ENCODE measurements around the gene CCDC197. TPM values are rescaled to one million over a fixed set of nuclear protein-coding genes. Genes with fewer than 3 reads are reported as not detected.

The CCDC197 gene
- total and polyA plus RNA-seq, 4 donors, result not detected

DNA sequence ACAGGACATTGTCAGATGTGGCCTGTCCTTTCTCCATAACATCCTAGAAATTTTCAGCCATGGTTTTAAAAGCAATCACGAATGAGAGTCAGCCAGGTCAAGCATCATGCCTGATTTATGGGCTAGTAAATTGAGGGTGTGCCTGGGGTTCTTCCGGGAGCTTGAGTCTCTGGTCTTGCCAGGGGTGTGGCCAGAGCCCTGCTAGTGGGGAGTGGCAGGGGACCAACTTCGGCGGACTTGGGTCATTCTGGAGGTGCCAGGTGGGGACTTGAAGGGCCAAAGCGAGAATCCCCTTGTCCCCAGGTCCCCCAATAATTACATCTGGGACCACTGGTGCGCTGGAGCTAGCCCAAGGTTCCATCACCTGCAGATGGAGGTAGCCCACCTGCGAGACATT, 34.8 kb downstream of the CCDC197 start:
- no peak for TF ChIP-seq TAF1 (conservative IDR thresholded peaks at IDR 0.05)
- no peak for TF ChIP-seq RXRA (IDR thresholded peaks at IDR 0.05)
- TF ChIP-seq, protein P1, sequence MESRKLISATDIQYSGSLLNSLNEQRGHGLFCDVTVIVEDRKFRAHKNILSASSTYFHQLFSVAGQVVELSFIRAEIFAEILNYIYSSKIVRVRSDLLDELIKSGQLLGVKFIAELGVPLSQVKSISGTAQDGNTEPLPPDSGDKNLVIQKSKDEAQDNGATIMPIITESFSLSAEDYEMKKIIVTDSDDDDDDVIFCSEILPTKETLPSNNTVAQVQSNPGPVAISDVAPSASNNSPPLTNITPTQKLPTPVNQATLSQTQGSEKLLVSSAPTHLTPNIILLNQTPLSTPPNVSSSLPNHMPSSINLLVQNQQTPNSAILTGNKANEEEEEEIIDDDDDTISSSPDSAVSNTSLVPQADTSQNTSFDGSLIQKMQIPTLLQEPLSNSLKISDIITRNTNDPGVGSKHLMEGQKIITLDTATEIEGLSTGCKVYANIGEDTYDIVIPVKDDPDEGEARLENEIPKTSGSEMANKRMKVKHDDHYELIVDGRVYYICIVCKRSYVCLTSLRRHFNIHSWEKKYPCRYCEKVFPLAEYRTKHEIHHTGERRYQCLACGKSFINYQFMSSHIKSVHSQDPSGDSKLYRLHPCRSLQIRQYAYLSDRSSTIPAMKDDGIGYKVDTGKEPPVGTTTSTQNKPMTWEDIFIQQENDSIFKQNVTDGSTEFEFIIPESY (IDR thresholded peaks at IDR 0.05), result no peak
- TF ChIP-seq, protein P2, sequence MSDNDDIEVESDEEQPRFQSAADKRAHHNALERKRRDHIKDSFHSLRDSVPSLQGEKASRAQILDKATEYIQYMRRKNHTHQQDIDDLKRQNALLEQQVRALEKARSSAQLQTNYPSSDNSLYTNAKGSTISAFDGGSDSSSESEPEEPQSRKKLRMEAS (IDR thresholded peaks at IDR 0.05), result no peak
- no peak for TF ChIP-seq FOXA2 (IDR thresholded peaks at IDR 0.05)
- TF ChIP-seq, protein P3, sequence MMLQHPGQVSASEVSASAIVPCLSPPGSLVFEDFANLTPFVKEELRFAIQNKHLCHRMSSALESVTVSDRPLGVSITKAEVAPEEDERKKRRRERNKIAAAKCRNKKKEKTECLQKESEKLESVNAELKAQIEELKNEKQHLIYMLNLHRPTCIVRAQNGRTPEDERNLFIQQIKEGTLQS (IDR thresholded peaks at IDR 0.05), result no peak
- TF ChIP-seq JUND (IDR thresholded peaks at IDR 0.05), result no peak
- TF ChIP-seq FOXA1 (IDR thresholded peaks at IDR 0.05), result no peak
- no peak for TF ChIP-seq NR2F2 (IDR thresholded peaks at IDR 0.05)
- TF ChIP-seq EGR1 (IDR thresholded peaks at IDR 0.05; ENCODE audit: low read depth in 2 of 2), result no peak
- TF ChIP-seq, protein P4, sequence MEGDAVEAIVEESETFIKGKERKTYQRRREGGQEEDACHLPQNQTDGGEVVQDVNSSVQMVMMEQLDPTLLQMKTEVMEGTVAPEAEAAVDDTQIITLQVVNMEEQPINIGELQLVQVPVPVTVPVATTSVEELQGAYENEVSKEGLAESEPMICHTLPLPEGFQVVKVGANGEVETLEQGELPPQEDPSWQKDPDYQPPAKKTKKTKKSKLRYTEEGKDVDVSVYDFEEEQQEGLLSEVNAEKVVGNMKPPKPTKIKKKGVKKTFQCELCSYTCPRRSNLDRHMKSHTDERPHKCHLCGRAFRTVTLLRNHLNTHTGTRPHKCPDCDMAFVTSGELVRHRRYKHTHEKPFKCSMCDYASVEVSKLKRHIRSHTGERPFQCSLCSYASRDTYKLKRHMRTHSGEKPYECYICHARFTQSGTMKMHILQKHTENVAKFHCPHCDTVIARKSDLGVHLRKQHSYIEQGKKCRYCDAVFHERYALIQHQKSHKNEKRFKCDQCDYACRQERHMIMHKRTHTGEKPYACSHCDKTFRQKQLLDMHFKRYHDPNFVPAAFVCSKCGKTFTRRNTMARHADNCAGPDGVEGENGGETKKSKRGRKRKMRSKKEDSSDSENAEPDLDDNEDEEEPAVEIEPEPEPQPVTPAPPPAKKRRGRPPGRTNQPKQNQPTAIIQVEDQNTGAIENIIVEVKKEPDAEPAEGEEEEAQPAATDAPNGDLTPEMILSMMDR (IDR thresholded peaks at IDR 0.05; ENCODE audit: low read depth, low read length, missing input control), result no peak
- WGBS, result 87% methylated on average over 7 of the region's 7 CpGs
- Histone ChIP-seq H3K27ac (ENCODE audit: low read depth in 1 of 2, low read length in 2 of 2) (no peak overlapping the region), H3K4me1 (ENCODE audit: control insufficient read depth in 4 of 4, insufficient read depth in 4 of 4, low read length in 3 of 4) (peaks cover 1 to 9% (median 6%) of the 10 kb centered on the region in 4 donors), H3K9ac (ENCODE audit: low read depth in 1 of 2, low read length in 2 of 2) (no peak overlapping the region), H3K36me3 (ENCODE audit: control insufficient read depth in 4 of 4, insufficient read depth in 3 of 4, low read depth in 1 of 4, low read length in 3 of 4) (no peaks in the 10 kb centered on the region), H3K27me3 (ENCODE audit: control insufficient read depth in 4 of 4, insufficient read depth in 4 of 4, low read length in 3 of 4) (no peaks in the 10 kb centered on the region), H3K9me3 (ENCODE audit: control insufficient read depth in 4 of 4, low read length in 3 of 4) (no peaks in the 10 kb centered on the region), H3K4me3 (ENCODE audit: low read depth in 1 of 3, low read length in 3 of 3) (no peak overlapping the region)
- no peak for DNase-seq (ENCODE audit: low spot score)

DNA sequence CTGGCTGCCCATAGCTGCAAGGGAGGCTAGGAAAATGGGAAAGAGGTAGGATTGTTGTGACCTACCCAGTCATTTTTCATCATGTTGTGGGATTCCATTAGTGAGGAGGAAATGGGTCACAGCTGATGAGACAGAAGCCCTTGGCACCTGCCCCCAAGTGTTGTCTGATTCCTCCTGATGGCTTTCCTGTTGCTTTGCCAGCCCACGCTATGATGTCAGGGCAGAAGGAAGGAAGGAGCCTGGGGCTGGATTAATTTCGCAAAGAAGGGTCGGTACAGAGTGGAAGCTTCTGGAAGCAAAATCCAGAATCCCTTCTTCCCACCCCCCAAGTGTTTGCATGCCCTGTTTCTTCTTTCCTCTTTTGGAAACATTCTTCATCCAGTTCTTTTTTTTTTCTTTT, 37.8 kb downstream of the CCDC197 start:
- H3K9me3 ChIP-seq (ENCODE audit: control insufficient read depth in 4 of 4, low read length in 3 of 4), result no peaks in the 10 kb centered on the region
- no peak overlapping the region for H3K9ac ChIP-seq (ENCODE audit: low read depth in 1 of 2, low read length in 2 of 2)
- no peaks in the 10 kb centered on the region for H3K4me1 ChIP-seq (ENCODE audit: control insufficient read depth in 4 of 4, insufficient read depth in 4 of 4, low read length in 3 of 4)
- H3K27ac ChIP-seq (ENCODE audit: low read depth in 1 of 2, low read length in 2 of 2), result no peak overlapping the region
- no peaks in the 10 kb centered on the region for H3K27me3 ChIP-seq (ENCODE audit: control insufficient read depth in 4 of 4, insufficient read depth in 4 of 4, low read length in 3 of 4)
- H3K36me3 ChIP-seq (ENCODE audit: control insufficient read depth in 4 of 4, insufficient read depth in 3 of 4, low read depth in 1 of 4, low read length in 3 of 4), result no peaks in the 10 kb centered on the region
- no peak for TF ChIP-seq RAD21 (IDR thresholded peaks at IDR 0.05)
- no peak for TF ChIP-seq FOXA2 (IDR thresholded peaks at IDR 0.05)
- TF ChIP-seq TAF1 (conservative IDR thresholded peaks at IDR 0.05), result no peak
- TF ChIP-seq RXRA (IDR thresholded peaks at IDR 0.05), result no peak
- TF ChIP-seq YY1 (IDR thresholded peaks at IDR 0.05), result no peak
- TF ChIP-seq NR2F2 (IDR thresholded peaks at IDR 0.05), result no peak
- TF ChIP-seq HNF4G (IDR thresholded peaks at IDR 0.05), result no peak
- no peak overlapping the region for H3K4me3 ChIP-seq (ENCODE audit: low read depth in 1 of 3, low read length in 3 of 3)
- DNase-seq (ENCODE audit: low spot score), result no peak
- 85% methylated on average over 3 of the region's 3 CpGs for WGBS
